AG10803 (cell line): Measurements from ENCODE around the gene TNS1.

Experiments
- DNase-seq: peaks from one replicate; pipeline ENCODE4 v3.0.0; 2010; ENCODE audit warnings: low read depth
- H3K4me3 ChIP-seq: 2 replicates; pipeline ENCODE4 v1.5.1; 2011; ENCODE audit warnings: mild to moderate bottlenecking, low read length, control low read depth
- TF ChIP-seq, protein P1 (sequence below): conservative IDR thresholded peaks from 2 replicates; pipeline ENCODE4 v1.5.1; 2011; ENCODE audit warnings: mild to moderate bottlenecking, low read length, control low read depth, inconsistent platforms

Gene TNS1

GRCh38 chr2:217933617-217933993 is 69.2 kb downstream of the TNS1 start:
- H3K4me3 ChIP-seq: no peak overlapping the region; the same call in 1 of the 2 replicates
- no peak for DNase-seq
- TF ChIP-seq, protein P1, sequence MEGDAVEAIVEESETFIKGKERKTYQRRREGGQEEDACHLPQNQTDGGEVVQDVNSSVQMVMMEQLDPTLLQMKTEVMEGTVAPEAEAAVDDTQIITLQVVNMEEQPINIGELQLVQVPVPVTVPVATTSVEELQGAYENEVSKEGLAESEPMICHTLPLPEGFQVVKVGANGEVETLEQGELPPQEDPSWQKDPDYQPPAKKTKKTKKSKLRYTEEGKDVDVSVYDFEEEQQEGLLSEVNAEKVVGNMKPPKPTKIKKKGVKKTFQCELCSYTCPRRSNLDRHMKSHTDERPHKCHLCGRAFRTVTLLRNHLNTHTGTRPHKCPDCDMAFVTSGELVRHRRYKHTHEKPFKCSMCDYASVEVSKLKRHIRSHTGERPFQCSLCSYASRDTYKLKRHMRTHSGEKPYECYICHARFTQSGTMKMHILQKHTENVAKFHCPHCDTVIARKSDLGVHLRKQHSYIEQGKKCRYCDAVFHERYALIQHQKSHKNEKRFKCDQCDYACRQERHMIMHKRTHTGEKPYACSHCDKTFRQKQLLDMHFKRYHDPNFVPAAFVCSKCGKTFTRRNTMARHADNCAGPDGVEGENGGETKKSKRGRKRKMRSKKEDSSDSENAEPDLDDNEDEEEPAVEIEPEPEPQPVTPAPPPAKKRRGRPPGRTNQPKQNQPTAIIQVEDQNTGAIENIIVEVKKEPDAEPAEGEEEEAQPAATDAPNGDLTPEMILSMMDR: no peak

DNA sequence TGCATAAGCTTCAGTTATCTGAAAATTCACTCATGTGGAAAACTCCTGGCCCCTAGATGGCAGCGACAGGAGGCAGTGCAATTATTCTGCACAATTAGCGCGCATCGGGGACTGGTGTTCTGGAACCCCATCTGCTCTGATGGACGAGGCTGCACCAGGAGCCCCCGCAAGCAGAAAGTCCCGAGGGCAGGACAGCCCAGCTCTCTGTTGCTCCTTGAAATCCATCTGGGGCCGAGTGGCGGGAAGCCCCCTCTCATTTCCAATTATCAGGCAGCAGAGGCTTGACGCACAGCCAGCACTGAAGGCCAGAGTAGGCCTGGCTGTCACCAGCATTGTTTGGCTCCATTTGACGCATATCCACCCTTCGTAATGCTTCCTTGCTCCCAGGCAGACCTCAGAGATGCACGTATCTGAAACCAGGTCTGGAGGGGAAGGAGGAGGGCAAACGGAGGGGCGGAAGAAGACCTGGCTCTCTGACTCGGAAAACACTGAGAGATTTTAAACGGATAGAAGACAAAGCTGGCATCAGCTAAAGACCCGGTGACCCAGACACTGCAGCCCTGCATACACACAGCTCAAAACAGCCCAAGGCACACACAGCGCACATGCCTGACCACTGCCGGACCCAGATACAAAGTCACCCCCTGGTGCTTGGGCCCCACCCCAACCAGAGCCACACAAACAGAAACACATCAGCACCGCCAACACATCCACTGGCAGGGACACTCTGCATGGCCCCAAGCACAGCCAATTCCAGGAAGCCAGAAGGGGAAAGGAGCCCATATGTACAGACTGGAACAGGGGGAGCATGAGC is 69.8 kb downstream of the TNS1 start:
- no peak overlapping the region; the same call in 1 of the 2 replicates for H3K4me3 ChIP-seq
- TF ChIP-seq, protein P1: peak; percentile 19
- DNase-seq: no peak

DNA sequence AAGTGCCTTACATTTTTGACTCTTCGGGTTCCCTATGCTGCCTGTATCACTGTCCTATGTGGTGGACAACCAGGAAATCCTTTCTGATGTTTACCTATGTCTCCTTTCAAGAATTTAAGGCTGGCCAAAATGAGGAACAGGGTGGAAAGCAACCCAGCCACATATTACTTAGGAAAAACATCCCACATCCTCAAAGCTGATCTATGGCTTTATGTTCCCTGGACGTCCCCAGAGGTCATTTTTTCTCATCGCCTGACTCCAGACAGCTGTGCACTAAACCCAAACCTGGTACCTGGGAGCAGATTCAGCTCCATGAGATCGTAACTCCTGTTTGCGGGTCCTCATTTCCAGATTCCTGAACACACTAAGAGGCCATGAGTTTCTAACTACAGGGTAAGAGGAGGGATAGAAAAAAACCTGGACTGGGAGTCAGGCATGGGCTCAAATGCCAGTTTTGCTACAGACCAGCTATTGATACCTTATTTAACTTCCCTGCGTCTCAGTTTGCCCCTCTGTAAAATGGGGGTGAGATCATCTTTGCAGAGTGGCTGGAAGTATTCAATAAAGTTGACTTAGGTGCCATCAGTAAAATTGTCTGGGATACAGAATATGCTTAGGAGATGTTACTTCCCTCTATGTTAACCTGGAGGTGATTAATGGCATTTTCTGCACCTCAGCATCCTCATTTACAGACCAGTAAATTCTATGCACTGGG is 70.8 kb downstream of the TNS1 start:
- no peak overlapping the region for H3K4me3 ChIP-seq
- DNase-seq: no peak
- TF ChIP-seq, protein P1: no peak

DNA sequence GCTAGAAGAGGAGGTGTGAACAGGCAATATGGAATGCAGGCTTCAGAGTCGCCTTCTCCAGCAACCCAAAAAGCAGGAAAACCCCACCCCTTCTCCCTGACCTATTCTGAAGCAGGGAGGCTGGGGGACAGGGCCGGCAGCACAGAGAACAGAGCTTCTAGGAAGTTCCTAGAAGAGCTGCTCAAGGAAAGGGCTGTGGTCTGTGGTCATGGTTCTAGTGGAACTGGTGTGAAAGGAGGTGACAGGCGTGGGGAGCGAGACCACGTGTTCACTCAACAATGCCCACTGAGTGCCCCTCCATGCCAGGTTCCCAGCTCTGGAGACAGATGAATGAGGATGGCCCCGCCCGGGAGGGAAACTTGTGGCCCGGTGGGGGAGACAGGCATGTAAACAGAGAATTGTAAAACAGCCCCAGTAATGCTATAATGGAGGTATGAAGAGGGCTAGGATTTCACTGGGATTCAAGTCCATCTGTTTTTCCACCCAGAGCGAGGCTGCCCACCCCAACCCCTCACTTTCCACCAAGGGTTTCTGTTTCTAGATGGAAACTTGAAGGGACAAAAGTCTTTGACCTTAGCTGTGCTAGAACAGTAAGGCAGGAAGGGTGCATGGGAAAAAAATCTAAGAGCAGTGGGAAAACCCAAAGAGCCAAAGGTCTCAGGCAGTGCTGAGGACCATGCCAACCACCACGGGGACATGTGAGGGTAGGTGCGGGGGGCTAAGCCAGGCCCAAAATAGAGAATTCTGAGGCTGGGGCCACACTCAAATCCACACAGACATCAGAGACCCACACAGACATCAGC is 71.8 kb downstream of the TNS1 start:
- no peak for DNase-seq
- no peak overlapping the region for H3K4me3 ChIP-seq
- TF ChIP-seq, protein P1: no peak

GRCh38 chr2:217929757-217930707 is 72.8 kb downstream of the TNS1 start:
- DNase-seq: peak; percentile 96
- TF ChIP-seq, protein P1: no peak
- H3K4me3 ChIP-seq: no peak overlapping the region

- no peak overlapping the region for H3K4me3 ChIP-seq
- TF ChIP-seq, protein P1: no peak
- no peak for DNase-seq
Measured at GRCh38 chr2:217929272-217929671, 73.5 kb downstream of the TNS1 start.
